ENCODE data around the gene CHRND.

The CHRND gene

DNA sequence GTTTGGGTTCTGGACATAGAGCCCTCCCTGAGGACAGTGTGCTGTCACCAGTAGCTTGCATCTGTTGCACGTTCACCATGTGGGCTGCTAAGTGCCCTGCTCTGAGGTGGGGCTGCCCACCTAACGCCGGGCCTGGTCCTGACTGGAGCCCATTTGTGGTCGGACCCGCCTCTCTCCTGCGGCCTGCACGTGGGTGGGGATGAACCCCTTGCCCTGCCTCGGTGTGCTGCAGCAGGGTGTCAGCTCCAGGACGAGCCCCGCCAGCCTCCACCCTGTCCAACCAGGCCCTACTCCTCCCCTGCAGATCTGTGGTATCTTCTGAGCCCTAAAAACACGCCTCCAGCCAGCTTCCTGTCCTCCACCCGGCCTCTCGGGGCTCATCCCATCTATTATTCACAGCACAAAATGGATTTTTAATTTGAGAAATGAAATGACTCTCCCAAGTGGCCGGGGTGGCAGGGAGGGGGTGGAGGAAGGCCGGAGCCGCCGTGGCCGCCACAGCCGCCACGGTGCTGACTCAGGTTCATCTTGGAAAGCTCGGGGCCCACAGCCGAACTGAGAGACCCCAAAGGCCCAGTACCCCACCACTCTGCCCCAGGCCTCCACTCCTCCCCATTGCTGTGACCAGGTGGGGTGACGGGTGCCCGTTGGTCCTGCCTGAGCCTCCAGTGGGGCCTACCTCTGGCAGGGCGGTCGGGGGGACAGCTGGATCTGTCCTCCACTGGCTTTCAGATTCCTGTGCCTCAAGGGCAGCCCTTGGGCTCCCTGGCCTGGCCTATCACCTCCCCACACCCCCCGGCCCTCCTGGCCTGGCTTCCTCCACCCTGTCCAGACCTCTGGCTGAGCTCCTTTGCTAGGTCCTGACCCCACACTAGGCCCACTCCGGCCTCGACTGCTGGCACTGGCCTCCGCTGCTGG lies 35.5 kb upstream of the CHRND start:
- H3K27ac ChIP-seq: no peak overlapping the region
- no peak for TF ChIP-seq ZFX (IDR thresholded peaks at IDR 0.05)
- TF ChIP-seq, protein P1, sequence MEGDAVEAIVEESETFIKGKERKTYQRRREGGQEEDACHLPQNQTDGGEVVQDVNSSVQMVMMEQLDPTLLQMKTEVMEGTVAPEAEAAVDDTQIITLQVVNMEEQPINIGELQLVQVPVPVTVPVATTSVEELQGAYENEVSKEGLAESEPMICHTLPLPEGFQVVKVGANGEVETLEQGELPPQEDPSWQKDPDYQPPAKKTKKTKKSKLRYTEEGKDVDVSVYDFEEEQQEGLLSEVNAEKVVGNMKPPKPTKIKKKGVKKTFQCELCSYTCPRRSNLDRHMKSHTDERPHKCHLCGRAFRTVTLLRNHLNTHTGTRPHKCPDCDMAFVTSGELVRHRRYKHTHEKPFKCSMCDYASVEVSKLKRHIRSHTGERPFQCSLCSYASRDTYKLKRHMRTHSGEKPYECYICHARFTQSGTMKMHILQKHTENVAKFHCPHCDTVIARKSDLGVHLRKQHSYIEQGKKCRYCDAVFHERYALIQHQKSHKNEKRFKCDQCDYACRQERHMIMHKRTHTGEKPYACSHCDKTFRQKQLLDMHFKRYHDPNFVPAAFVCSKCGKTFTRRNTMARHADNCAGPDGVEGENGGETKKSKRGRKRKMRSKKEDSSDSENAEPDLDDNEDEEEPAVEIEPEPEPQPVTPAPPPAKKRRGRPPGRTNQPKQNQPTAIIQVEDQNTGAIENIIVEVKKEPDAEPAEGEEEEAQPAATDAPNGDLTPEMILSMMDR (conservative IDR thresholded peaks at IDR 0.05): no peak

DNA sequence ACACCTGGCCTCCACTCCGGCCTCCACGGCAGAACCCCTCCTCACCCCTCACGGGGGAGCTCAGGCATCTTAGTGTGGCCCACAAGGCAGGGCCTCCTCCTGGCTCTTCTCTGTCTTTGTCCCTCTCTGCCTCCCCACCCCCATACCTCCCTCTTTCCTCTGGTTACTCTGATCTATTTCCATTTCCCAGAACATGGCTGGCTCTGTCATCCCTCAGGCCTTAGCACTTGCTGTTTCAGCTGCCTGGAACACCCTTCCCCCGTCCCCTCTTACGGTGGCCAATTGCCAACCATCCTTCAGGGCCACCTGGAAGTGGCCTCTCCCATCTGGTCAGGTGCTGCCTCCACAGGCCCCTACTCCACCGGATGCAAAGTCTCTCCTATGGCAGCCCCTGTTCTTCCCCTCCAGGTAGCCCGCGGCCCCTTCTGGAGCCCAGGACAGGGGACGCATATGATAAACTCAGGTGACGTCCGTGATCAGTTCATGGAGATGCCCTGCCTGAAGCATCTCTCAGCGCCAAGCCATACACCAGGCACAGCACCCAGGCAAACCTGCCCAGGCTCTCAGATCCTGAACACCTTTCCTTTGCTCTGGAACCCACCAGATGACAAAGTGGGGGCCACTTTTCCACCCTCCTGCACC lies 34.7 kb upstream of the CHRND start:
- TF ChIP-seq, protein P1 (conservative IDR thresholded peaks at IDR 0.05): no peak
- no peak for TF ChIP-seq ZFX (IDR thresholded peaks at IDR 0.05)
- H3K27ac ChIP-seq: no peak overlapping the region

DNA sequence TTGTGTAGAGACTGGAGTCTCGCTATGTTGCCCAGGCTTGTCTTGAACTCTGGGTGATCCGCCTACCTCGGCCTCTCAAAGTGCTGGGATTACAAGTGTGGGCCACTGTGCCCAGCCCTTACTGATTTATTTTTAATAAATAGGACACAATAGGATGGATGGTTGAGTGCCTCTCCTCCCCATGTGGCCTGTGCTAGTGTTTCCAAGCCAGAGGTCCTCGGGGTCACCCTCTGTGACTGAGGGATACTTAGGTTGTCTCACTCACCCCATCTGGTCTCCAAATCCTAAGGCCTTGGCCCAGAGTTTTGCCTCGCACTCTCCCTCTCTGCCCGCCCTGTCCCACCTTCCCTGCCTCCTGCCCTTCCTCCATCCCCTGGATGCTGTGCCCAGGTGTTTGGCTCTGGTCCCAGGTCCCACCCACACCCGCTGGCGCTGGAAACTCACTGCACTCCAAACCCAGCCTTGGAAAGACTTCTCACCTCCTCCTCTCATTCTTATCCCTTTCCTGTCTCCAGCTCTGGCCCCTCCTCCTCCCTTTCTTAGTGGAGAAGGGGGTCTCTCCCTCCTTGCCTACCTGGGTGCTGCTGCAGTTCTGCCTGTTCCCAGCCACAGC lies 33.6 kb upstream of the CHRND start:
- no peak overlapping the region for H3K27ac ChIP-seq
- TF ChIP-seq, protein P1 (conservative IDR thresholded peaks at IDR 0.05): no peak
- no peak for TF ChIP-seq ZFX (IDR thresholded peaks at IDR 0.05)

DNA sequence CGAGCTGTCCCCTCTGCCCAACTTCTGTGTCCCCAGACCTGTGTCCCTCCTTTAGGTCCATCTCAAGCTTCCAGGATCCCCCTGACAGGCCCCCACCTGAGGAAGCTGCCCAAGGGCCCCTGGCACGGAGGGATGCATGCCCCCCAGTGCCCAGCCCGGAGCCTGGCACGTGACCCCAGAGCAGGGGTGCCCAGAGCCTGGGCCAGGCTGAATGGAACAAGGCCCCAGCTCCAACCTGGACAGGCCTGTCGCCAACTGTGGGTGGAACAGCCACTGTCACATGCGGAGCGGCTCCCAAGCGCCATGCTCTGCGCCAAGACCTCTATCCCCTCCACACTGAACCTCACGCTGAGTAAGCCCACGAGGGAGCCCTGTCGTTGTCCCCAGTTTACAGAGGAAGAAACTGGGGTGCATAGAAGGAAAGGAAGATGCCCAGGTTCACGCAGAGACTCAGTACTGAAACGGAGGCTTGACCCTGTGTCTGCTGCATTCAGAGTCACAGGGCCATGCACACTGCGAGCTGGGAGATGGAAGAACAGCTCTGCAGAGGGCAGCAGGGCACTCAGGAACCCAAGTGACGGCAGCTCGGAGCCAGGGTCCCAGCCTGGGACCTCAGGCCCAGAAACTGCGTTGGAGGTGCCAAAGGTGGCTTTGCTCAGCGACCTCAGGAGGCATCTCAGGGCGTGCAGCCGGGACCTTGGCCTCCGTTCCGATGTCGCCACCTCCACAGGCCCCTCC lies 32.8 kb upstream of the CHRND start:
- TF ChIP-seq, protein P1 (conservative IDR thresholded peaks at IDR 0.05): no peak
- TF ChIP-seq ZFX (IDR thresholded peaks at IDR 0.05): no peak
- no peak overlapping the region for H3K27ac ChIP-seq

DNA sequence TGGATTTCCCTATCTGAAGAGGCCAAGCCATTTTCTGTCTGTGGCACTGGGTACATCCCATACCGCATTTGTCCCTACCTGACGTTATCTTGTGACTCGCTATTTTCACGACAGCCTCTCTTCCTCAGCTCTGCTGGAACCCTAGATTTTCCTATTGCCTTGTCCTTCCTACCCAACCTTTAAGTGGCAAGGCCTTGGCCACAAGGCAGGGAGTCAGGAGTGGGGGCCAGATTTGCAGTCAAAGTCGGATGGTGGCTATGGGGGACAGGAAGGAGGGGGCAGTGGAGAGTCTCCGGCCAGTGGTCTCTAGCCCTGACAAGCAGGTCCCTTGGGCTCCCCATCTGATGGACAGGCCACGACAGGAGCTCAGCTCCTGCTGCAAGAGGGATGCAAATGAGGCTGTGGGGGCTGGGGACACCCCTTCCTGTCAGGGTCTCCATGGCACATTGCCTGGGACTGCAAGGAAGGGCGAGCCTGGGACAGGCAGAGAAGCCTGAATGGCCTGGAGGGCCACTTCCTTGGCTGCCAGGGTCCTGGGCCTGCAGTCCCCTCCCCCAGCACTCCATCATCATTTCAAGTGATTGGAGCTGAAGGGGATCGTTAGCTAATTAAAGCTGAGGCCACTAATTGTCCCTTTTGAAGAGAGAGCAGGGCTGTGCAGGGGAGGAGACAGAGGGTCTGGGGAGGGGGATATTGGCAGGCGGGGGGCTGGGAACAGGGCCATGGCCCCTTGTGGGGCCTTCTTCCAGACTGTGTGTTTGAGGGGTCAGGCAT lies 32.1 kb upstream of the CHRND start:
- H3K27ac ChIP-seq: no peak overlapping the region
- TF ChIP-seq, protein P1 (conservative IDR thresholded peaks at IDR 0.05): no peak
- TF ChIP-seq ZFX (IDR thresholded peaks at IDR 0.05): no peak

DNA sequence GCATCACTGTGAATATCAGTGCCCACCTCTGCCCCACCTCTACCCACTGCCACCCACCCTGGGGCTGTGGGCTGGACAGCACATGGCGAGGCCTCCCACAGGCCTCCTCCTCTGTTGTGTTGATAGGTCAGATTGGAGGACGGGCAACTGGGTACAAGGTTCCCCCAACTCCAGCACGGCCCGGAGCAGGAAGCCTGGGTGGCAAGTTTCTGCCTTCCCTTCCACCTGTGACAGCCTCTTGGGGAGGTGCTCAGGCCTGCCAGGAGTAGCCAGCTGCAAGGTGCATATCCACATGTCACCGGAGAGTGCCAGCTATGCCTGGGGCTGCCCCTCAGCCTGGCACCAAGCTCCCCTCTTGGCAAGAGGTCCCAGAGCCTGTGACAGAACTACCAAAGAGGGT lies 31.4 kb upstream of the CHRND start:
- no peak for TF ChIP-seq ZFX (IDR thresholded peaks at IDR 0.05)
- TF ChIP-seq, protein P1 (conservative IDR thresholded peaks at IDR 0.05): no peak
- H3K27ac ChIP-seq: no peak overlapping the region
